ENCODE data around the gene HOXC13.

DNA sequence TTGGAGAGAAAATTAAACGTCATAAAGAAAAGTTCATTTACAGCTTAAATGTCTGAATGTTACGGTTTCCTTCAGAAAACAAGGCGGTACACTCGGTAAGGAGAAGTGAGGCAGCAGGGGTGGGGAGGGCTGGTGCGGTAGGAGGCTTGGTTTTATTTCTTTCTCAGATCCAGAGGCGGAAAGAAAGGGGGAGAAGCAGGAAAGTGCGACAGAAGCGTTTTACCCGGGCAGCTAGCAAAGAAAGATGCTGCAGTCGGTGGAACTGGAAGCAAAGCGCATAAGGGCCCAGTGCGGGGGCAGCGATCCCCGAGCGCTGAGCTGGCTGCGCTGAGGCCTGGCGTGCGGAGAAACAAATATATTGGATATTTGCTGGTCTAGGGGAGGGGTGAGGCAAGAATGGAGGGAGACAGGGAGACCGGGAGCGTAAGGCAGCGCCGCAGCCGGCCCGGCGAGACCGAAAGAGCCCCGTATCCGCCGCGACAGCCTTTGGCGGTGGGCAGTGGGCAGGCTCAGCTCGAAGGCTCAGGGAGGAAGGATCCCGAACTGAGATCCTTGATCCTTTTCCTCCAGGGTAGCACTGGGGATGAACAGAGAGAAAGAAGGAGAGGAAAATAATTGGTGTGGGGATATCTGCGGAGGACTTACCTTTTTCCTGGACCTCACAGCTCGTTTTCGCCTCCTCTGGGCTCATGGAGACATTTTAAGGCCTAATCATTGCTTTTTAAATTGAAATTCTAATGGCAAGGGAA, 27.9 kb downstream of the HOXC13 start:
- TF ChIP-seq, protein P1, sequence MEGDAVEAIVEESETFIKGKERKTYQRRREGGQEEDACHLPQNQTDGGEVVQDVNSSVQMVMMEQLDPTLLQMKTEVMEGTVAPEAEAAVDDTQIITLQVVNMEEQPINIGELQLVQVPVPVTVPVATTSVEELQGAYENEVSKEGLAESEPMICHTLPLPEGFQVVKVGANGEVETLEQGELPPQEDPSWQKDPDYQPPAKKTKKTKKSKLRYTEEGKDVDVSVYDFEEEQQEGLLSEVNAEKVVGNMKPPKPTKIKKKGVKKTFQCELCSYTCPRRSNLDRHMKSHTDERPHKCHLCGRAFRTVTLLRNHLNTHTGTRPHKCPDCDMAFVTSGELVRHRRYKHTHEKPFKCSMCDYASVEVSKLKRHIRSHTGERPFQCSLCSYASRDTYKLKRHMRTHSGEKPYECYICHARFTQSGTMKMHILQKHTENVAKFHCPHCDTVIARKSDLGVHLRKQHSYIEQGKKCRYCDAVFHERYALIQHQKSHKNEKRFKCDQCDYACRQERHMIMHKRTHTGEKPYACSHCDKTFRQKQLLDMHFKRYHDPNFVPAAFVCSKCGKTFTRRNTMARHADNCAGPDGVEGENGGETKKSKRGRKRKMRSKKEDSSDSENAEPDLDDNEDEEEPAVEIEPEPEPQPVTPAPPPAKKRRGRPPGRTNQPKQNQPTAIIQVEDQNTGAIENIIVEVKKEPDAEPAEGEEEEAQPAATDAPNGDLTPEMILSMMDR (IDR thresholded peaks at IDR 0.05), result no peak
- TF ChIP-seq POLR2A (IDR thresholded peaks at IDR 0.05), result no peak

All from prostate gland (tissue), 2 donors.